ENCODE data around the gene MRPL27. TPM values are rescaled to one million over a fixed set of nuclear protein-coding genes. Genes with fewer than 3 reads are reported as not detected.

Gene MRPL27
- total and polyA plus RNA-seq, 2 donors from 2014 or later = 54.0 to 227 TPM

DNA sequence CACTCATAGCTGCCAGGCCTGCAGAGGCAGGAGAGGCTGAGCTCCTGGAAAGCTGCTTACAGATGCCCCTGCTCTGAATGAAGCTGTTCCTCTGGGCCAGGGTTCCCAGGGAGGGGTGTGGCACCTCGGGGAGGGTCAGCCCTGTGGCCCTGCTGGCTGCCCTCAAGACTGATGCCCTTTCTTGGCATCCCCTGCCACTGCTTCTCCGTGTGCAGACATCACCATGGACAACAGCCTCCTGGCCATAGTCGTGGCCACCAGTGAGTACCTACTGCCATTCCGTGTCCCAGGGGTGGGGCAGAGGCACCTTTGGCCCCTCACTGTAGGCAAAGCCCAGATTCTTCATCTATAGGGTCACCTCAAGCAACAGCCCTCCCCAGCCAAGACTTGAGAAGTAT is 8.9 kb downstream of the MRPL27 start:
- no peak overlapping the region for H3K4me3 ChIP-seq (ENCODE audit: low read length in 3 of 3)
- FAIRE-seq (no peak), DNase-seq (no peak)
- intact Hi-C loops (cut with DNase I) = no loop called here
- H3K27me3 ChIP-seq (ENCODE audit: control insufficient read depth, insufficient read depth, low read length) = no peaks in the 10 kb centered on the region
- TF ChIP-seq, protein P1, sequence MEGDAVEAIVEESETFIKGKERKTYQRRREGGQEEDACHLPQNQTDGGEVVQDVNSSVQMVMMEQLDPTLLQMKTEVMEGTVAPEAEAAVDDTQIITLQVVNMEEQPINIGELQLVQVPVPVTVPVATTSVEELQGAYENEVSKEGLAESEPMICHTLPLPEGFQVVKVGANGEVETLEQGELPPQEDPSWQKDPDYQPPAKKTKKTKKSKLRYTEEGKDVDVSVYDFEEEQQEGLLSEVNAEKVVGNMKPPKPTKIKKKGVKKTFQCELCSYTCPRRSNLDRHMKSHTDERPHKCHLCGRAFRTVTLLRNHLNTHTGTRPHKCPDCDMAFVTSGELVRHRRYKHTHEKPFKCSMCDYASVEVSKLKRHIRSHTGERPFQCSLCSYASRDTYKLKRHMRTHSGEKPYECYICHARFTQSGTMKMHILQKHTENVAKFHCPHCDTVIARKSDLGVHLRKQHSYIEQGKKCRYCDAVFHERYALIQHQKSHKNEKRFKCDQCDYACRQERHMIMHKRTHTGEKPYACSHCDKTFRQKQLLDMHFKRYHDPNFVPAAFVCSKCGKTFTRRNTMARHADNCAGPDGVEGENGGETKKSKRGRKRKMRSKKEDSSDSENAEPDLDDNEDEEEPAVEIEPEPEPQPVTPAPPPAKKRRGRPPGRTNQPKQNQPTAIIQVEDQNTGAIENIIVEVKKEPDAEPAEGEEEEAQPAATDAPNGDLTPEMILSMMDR (IDR thresholded peaks at IDR 0.05; ENCODE audit: borderline replicate concordance, extremely low read depth, insufficient read depth) = no peak
- no peak overlapping the region for H3K27ac ChIP-seq (ENCODE audit: low read depth in 2 of 2, low read length in 2 of 2)
- H3K9me3 ChIP-seq (ENCODE audit: control insufficient read depth in 2 of 3, insufficient read depth in 1 of 3, low read length in 3 of 3) = no peaks in the 10 kb centered on the region
- H3K9ac ChIP-seq (ENCODE audit: low read length in 3 of 3) = no peak overlapping the region
- H3K4me1 ChIP-seq (ENCODE audit: control insufficient read depth in 2 of 3, insufficient read depth in 2 of 3, low read depth in 1 of 3, low read length in 3 of 3) = no peaks in the 10 kb centered on the region
- peaks cover 5 to 24% (median 23%) of the 10 kb centered on the region in 3 donors for H3K36me3 ChIP-seq (ENCODE audit: control insufficient read depth in 2 of 3, insufficient read depth in 3 of 3, low read length in 3 of 3)

DNA sequence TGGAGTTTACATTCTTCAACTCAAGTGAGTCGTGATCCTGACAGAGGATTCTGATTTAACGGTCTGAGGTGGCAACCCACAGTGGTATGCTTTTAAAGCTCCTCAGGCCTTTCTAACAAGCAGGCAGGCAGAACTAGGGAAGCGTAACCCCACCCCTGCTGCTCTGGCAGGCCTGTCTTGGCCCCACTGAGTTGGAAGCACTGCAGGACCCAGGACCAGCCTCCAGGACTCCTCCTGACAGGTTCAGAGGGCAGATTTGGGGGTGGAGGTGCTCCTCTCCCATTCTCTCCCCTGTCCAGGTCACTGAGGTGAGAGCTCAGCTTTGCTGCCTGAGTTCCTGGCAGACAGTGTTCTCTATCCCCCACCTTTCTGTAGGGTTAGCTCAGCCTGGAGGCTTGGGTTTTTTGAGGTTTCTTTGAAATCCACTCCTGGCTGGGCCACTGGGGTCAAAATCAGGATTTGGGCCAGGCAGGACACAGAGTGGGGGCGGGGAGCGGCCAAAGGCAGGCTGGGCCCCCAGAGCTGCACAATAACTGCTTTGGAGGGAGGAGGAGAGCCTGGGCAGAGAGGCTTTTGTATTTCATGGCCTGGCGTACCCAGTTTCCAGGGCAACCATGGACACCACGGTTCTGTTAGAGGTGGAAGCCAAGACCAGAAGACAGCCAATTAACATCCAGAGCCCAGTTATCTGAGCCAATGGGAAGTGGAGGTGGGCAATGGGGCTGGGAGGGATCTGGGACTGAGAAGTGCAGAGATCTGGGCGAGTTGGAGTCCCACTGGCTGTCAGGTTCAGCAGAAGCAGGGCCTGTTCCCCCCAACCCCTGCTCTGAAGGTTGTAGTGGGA is 9.5 kb downstream of the MRPL27 start:
- H3K4me3 ChIP-seq (ENCODE audit: low read length in 3 of 3) = no peak overlapping the region
- H3K27me3 ChIP-seq (ENCODE audit: control insufficient read depth, insufficient read depth, low read length) = no peaks in the 10 kb centered on the region
- no peak overlapping the region for H3K9ac ChIP-seq (ENCODE audit: low read length in 3 of 3)
- DNase-seq (peak in 4 of 5 donors; percentile 66 to 78 (median 70)), FAIRE-seq (no peak)
- TF ChIP-seq, protein P1 (IDR thresholded peaks at IDR 0.05; ENCODE audit: borderline replicate concordance, extremely low read depth, insufficient read depth) = no peak
- no peaks in the 10 kb centered on the region for H3K9me3 ChIP-seq (ENCODE audit: control insufficient read depth in 2 of 3, insufficient read depth in 1 of 3, low read length in 3 of 3)
- H3K36me3 ChIP-seq (ENCODE audit: control insufficient read depth in 2 of 3, insufficient read depth in 3 of 3, low read length in 3 of 3) = peaks cover 8 to 22% (median 18%) of the 10 kb centered on the region in 3 donors
- H3K27ac ChIP-seq (ENCODE audit: low read depth in 2 of 2, low read length in 2 of 2) = no peak overlapping the region
- intact Hi-C loops (cut with DNase I) = no loop called here
- H3K4me1 ChIP-seq (ENCODE audit: control insufficient read depth in 2 of 3, insufficient read depth in 2 of 3, low read depth in 1 of 3, low read length in 3 of 3) = no peaks in the 10 kb centered on the region

DNA sequence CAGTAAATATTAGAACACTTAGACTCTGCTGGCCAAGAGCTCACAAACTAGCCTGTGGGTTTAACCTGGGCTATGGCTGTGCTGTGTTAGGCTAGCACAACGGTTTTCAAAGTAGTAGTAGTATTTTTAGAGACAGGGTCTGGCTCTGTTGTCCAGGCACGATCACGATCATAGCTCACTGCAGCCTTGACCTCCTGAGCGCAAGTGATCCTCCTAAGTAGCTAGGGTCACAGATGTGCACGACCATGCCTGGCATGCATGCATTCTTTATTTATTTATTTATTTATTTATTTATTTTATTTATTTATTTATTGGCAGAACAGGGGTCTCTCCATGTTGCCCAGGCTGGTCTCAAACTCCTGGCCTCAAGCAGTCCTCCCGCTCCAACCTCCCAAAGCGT is 10.3 kb downstream of the MRPL27 start:
- TF ChIP-seq, protein P1 (IDR thresholded peaks at IDR 0.05; ENCODE audit: borderline replicate concordance, extremely low read depth, insufficient read depth) = no peak
- Histone ChIP-seq H3K36me3 (ENCODE audit: control insufficient read depth in 2 of 3, insufficient read depth in 3 of 3, low read length in 3 of 3) (peaks cover 3 to 22% (median 13%) of the 10 kb centered on the region in 3 donors), H3K27me3 (ENCODE audit: control insufficient read depth, insufficient read depth, low read length) (no peaks in the 10 kb centered on the region), H3K27ac (ENCODE audit: low read depth in 2 of 2, low read length in 2 of 2) (no peak overlapping the region), H3K4me3 (ENCODE audit: low read length in 3 of 3) (no peak overlapping the region), H3K9ac (ENCODE audit: low read length in 3 of 3) (peak overlapping the region in 1 of 3 donors; percentile 6), H3K4me1 (ENCODE audit: control insufficient read depth in 2 of 3, insufficient read depth in 2 of 3, low read depth in 1 of 3, low read length in 3 of 3) (no peaks in the 10 kb centered on the region), H3K9me3 (ENCODE audit: control insufficient read depth in 2 of 3, insufficient read depth in 1 of 3, low read length in 3 of 3) (no peaks in the 10 kb centered on the region)
- DNase-seq (peak in 1 of 5 donors; percentile 29), FAIRE-seq (no peak)
- intact Hi-C loops (cut with DNase I) = no loop called here

Data from kidney (tissue), 14 donors.